Retina (tissue), 1 donor: ENCODE data around the gene ADARB1.

Experiments
- DNase-seq: peaks from one replicate; pipeline ENCODE4 v3.0.0-alpha.2; 2016

The ADARB1 gene

DNA sequence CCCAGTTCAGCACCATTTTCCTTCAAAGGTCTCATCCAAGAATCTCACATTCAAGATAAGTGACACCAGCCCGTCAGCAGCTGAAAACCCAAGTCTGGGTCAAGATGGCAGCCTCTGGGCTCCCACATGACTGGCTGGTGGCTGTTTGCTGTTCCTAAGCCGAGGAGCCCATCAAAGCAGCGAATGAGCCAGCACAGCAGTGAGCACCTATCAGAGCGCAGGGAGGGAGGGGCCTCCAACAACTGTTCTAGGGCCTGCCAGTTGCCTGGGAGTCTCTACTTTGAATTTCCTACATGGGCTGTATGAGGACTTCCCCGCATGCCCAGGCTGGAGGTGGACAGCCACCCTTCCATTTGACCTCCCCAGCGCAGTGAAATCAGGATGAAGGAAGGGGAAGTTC lies 102.7 kb downstream of the ADARB1 start:
- DNase-seq: no peak

DNA sequence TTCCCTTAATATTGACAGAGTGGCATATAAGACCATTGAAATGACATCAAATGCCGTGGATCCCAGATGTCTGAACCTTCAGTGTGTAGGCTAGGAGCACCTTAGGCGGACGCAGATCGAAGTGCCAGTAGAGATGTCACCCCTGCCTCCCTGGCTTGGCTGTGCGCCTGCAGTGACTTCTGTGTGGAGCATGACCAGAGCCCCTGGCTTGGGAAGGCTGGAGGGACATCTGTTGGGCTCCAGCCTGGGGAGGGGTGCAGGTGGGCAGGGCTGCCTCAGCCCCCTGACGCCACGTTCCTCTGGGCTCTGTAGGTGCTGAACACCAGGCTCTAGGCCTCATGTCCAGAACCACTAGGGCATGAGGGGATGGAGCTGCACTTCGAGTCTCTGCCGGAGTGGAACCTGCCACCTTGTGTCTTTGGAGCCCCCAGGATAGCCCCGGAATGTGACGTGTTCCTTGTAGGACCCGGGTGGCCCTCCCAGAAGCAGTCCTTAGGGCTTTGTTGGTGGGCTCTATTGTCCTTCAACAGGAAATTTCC lies 103.8 kb downstream of the ADARB1 start:
- DNase-seq: no peak

DNA sequence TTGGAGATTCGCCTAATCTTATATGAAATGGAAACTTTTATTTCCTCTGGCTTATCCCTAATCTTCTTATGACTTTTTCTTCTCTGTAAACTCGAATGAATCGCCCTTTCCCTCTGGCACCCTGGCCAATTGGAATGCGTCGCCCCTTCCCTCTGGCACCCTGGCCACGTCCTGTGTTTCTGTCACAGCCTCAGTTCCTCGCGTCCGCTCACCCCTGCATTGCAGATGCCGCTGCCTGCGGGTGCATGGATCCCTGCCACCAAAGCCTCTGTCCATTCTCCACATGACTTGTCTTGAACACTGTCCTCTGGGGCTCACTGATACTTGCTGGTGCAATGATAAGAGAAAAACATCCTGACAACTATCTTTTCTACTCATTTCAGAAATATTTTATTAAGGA lies 104.6 kb downstream of the ADARB1 start:
- DNase-seq: no peak

DNA sequence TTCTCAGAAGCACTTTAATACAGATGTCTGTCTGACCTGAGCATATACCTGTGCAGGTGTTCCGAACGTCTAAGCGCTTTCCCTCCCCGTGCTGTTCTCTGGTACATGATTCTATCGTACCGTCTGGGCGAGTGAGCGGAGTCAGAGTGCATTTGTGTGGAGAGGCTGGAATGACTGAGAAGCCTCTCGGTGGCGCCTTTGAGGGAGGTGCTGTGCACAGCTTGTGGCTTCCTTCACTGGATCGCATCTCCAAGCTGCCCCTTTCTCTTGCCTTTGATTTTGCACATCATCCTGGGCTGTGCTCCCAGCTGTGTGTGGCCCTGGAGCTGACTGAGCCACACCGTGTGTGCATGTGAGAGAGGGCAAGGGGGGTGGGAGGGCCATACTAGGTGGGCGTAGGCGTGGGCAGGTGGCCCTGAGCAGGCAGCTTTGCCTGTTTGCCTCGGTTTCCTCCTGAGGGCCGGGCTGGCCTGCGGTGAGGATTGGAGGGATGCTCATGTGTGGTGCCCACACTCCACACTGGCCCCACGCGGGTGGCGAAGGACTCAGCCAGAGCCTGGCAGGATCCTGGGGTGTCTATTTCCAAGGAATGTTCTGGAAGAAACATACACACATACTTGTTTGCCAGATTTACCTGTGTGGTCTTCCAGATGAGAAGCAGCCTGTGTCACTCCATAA lies 105.3 kb downstream of the ADARB1 start:
- DNase-seq: no peak

DNA sequence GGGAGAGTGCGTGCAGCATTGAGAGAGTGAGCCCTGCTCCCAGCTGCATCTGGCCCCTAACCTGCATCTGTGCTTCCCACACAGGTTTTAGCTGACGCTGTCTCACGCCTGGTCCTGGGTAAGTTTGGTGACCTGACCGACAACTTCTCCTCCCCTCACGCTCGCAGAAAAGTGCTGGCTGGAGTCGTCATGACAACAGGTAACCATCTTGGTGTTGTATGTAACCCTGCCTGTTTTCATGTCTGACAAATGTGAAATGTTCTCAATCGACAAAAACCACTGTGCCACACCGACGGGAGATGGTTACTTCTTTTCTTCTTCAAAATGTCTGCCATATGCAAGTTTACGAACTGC lies 105.8 kb downstream of the ADARB1 start:
- no peak for DNase-seq

DNA sequence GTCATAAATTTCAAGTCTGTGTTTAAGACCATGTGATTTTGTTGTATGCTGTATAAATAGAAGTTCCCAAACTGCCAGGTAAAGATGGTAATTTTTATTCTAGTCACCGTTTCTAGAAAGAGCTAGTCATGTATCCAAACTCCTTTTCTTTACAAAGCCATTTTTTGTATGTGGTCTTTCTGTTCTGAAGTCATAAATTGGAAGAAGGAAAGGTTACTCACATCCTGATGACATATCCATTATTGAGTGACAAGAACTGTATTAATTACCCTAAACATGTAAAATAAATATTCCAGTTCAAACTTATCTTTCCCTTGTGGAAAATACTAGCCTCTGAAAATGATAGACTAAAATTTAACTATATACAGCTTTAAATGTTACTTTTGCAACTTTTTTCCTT lies 108.6 kb downstream of the ADARB1 start:
- no peak for DNase-seq

DNA sequence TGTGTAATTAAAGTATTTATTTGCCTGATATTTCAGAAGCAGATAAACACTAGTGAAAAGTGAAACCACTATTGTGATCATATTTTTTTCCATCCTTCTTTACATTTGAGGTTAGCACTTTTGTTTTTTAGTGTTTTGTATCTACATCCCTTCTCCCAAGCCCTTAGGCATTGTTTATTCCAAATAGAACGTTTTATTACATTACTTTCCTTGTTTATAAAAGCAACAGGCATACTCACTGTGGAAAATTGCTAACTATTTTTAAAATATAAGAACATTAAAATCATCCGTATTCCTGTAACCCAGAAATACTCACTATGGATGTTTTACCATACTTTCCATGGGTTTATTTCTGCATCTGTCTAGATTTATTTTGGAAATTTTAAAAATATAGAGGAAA lies 109.5 kb downstream of the ADARB1 start:
- DNase-seq: no peak

DNA sequence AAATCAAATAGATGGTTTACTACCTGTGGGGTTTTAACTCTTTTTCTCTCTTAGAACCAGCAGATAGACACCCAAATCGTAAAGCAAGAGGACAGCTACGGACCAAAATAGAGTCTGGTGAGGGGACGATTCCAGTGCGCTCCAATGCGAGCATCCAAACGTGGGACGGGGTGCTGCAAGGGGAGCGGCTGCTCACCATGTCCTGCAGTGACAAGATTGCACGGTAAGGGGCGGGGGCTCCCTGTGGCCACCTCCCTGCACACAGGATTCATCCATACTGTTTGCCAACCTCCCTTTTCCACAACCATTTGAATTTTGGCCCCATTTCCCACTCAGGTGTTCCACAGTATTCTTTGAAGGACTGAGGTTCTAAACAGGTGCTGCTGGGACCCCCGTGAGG lies 110.5 kb downstream of the ADARB1 start:
- no peak for DNase-seq

DNA sequence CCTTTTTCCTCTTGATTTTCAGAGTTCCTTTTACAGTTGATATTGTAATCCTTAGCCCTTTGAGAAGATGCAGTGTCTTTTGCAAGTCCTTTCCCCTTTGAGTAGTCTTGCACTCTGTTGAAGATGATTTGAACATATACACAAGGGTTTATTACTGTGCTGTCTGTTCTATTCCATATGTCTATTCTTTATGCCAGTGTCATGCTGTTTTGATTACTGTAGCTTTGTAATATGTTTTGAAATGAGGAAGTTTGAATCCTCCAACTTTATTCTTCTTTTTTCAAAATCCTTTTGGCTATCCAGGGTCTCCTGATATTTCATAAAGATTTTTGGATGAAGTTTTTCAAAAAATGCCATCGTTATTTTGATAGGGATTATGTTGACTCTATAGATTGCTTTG lies 112.3 kb downstream of the ADARB1 start:
- DNase-seq: no peak

DNA sequence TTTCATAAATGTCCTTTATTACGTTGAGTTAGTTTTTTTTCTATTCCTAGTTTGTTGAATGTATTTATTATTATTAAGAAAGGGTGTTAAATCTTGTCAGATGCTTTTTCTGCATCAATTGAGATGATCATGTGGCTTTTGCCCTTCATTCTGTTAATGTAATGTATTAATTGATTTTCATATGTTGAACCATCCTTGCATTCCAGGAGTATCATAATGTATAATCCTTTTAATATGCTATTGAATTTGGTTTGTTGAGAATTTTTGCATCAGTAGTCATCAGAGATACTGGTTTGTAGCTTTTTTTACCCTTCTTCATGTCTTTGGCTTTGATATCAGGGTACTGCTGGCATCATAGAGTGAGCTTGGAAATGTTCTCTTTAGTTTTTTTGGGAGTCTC lies 113.3 kb downstream of the ADARB1 start:
- DNase-seq: no peak

DNA sequence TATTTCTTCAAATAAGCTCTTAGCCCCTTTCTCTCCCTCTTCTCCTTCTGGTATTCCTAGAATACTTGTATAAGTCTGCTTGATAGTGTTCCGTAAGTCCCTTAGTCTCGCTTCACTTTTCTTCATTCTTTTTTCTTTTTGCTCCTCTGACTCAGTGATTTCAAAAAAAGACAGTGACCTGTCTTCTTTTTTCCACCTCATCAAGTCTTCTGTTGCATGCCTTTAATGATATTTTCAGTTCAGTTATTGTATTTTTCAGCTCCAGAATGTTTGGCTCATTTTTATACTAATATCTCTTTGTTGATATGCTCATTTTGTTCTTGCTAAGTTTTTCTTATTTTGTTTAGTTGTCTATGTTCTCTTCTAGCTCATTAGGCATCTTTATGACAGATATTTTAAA lies 115.6 kb downstream of the ADARB1 start:
- no peak for DNase-seq

DNA sequence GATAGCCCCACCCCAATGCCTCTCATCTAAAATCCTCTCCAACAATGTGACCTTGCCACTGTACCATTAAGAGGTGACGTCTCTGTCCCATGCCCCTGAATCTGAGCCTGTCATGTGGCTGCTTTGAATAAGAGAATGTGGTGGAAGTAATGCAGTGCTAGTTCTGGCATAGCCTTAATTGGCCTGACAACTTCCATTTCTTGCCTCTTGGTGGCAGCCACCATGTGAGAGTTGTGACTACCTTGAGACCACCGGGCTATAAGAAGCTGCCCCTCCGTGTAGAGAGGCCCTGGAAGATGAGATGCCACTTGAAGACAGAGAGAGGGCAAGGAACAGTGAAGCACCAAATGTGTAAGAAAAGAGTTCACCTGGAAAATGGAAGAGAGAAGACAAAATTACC lies 118.0 kb downstream of the ADARB1 start:
- DNase-seq: no peak

DNA sequence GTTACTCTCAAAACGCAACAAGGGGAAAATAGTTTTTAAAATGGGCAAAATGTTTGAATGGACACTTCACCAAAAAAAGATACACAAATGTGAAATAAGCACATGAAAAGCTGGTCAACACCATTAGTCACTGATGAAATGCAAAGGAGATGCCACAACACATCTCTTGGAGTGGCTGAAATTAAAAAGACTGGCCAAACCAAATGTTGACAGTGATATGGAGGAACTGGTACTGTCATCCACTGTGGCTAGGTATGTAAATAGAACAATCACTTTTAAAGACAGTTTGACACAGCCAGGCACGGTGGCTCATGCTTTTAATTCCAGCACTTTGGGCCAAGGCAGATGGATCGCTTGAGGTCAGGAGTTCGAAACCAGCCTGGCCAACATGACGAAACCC lies 122.2 kb downstream of the ADARB1 start:
- DNase-seq: no peak

DNA sequence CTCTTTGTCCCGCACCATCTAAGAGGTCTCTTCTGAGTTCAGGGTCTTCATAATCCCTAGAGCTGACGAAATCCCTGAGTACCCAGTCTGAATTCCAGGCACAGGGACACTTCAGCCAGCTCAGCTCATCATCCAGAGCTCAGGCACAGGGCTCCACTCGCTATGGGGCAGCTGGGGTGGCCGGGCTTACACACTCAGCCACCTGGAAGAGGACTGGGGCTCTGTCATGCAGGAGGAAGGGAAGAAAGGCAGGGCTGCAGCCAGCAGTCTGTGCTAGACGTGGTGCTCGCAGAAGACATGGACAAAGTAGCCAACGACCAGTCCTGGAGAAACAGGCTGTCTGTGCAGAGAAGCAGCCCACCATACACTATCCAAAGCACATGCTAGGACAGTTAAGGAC lies 124.8 kb downstream of the ADARB1 start:
- no peak for DNase-seq

DNA sequence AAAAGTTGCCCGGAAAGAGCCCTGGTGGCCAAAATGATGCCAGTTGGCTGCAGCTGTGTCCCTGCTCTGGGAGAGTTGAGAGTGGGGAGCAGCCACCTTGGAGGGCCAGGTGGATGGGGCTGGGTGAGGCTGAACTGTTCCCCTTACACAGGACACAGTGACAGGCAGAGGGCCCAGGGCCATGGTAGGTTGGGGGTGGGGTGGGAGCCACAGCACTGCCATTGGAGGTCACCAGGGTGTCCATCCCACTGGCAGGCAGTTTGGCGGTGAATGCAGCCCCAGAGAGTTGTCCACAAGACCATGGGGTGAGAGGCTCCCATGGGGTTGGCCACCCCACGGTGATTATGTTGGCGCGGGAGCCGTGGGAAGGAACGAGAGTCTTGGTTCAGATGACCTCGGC lies 125.7 kb downstream of the ADARB1 start:
- DNase-seq: no peak

DNA sequence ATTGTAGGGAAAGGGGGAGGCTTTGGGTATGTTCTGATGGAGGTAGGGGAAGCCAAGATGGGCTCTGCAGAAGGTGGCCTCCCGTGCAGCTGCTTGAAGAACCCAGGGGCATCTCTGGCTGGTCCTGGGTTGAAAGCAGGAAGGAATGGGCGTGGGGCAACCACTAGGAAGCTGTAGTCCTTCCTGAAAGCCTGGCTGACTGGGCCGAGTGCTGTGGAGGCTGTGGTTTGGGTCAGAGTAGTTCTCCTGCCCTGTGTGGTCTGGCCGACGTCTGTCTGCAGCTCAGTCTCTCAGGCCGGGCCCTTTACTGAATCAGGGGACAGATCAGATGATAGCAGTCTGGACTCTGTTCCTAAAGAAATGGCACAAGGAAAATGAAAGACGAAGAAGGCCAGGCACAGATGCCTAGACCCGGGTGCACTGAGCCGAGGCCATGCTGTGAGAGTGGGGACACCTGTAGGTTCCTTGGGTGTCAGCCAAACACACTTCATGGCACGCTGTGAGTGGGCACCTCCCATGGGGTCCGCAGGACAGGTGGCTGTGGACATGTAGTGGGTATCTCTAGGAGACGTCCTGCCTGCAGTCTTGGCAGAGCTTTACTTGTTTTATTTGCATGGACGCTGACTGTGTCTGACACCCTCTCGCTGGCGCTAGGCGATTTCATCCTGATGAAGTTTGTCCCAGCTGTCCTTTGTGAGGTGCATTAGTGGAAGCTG lies 126.4 kb downstream of the ADARB1 start:
- no peak for DNase-seq

DNA sequence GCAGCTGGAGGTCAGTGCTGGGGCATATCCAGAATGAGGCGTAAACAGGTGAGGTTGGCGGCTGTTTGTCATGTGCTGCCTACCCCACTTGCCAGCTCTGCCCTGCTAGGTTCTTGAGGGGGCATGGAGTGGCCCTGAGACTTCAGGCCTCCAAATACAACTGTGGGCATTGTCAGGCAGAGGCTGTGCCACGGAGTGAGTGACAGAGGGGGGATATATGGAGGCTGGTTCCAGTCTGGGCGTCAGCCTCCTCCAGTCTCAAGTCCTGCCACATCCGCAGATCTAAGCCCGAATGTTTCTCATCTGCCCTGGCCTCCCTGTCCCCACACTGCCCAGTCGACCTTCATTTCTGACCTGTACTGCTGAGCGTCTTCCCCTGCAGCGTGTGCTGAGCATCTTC lies 128.0 kb downstream of the ADARB1 start:
- DNase-seq: no peak

DNA sequence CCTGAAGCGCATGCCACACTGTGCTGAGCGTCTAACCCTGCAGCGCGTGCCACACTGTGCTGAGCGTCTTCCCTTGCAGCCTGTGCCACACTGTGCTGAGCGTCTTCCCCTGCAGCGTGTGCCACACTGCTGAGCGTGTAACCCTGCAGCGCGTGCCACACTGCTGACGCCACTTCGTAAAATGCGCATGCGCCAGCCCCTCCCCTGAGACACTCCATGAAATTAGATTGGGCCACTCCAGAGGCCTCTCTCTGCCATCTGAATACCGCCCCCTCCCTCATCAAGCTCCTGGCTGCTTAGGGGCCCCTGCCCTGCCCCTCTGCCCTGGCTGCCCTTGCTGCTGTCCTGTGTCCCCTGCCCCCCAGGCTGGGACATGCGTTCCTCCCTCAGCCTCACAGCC lies 128.5 kb downstream of the ADARB1 start:
- no peak for DNase-seq

DNA sequence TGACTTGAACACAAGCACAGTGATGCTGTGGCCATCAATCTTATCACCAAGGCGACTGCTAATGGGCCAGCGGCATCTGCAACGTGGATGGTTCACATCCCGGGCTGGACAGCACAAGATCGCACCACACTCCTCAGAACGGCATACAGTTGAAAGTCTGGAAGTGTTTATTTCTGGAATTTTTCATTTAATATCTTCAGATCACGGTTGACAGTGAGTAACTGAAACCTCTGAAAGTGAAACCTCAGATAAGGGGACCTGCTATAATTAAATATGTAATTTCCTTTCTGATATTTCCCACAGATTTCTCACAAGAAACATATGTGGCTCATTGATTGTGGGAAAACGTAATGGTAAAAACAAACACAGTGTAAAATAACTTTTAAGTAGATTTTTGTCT lies 129.6 kb downstream of the ADARB1 start:
- DNase-seq: no peak

DNA sequence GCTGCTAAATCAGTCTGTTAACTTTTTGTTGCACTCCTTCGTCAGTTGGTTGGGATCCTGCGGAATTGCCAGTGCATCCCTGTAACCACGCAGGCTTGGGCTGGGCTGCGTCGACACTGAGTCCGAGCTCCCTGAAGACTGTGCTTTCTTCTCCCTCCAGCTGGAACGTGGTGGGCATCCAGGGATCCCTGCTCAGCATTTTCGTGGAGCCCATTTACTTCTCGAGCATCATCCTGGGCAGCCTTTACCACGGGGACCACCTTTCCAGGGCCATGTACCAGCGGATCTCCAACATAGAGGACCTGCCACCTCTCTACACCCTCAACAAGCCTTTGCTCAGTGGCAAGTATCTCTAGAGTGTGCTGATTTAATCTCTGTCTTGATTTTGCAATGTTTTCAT lies 130.0 kb downstream of the ADARB1 start:
- no peak for DNase-seq

DNA sequence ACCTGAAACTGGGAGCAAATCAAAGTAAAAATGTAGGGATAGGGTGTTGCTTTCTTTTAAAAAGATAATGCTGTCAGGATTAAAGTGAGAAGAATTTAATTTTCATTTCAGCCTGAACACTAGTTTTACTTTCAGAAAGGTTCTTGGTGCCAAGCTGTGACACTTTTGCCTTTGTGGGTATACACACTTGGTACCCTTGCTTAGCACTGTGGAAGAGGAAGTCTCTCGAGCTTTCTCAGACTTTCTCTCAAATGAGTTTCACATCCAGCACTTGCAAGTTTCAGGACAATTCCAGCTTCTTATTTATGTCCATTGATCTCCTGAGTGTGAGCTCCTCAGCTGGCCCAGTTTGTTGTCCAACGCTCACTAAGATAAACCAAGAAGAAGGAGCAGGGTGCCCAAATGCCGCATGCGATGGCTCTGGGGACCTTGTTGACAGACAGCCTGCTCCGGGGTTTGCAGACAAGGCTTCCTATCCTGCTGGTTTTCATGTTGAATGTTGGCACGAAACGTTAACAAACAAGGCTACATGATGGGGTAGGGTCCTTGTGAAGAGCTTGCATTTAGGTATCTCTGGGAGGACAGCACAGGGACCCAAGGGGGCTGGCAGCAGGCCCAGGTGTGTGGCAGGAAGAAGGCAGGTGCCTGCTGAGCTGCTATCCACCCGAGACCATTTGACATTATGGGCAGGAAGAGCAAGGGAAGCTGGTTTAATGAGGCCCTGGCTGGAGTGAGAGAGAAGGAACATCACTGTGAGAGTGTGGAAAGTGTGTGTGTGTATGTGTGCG lies 133.7 kb downstream of the ADARB1 start:
- DNase-seq: no peak

DNA sequence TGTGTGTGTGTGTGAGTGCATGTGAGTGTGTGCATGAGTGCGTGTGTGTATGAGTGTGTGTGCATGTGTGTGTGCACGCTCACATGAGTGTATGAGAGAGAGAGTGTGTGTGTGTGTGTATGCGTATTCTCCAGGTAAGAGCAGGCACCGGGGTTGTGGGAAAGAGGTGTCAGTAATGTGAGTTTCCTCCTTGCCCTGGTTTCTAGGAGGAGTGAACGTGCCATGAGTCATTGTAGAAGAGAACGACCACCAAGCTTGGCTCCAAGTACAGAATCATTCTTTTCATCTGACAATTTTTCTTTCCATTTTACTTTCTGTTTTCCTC lies 134.2 kb downstream of the ADARB1 start:
- no peak for DNase-seq

DNA sequence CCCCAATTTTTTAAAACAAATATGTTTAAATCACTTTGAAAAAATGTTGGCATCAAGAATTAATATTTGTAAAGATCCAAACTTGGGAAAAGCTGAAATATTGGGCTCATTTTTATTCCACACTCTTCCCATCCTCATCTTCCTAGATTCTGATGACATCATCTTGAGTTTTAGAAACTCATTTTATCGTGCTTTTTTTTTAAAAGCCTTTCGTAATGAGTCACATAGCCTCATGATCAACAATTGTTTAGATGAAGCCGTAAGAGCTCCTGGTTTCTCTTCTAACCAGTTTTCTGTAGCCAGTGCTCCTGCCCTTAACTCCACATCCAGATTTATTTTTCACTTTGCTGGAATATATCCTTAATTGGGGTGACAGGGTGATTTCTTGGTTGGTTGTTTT lies 134.7 kb downstream of the ADARB1 start:
- no peak for DNase-seq

DNA sequence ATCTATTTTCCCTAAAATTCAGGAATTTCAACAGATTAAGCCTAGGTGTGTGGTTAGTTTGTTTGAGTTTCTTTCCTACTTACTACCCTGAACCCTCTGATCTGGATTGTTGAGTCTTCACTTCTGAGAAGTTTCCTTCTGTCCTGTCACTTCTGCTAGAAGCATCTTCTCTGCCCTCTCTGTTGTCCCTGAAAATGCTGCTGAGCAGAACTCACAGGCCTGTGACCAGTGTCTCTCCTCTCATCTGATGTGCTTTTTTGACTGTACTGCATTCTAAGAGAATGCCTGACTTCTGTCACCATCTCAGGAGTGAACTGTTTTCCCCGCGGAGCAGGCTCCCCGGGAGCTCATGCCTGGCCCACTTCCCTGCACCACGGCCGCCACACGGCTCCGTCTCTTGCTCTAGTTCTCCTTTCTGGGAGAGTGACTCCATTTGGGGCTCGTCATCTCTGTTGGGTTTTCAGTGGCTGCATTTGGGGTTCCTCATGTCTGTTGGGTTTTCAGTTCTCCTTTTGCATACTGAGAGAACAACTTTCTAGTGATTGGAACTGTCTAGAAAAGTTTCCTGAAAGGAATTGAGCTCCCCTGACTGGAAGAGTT lies 135.4 kb downstream of the ADARB1 start:
- DNase-seq: no peak
